EH (cell line): ENCODE results near the gene STAT5A.
A peak's percentile ranks its signal among the peaks of the same experiment; 100 is the strongest.
"Not testable (repeated sequence)": the region's sequence is repeated elsewhere in the genome, so short reads cannot be mapped to it uniquely, and the experiment has no call there.

Experiments
- DNase-seq: peaks from one replicate; pipeline ENCODE4 v3.0.0-alpha.2; 2015; ENCODE audit warnings: low read depth

STAT5A gene

DNA sequence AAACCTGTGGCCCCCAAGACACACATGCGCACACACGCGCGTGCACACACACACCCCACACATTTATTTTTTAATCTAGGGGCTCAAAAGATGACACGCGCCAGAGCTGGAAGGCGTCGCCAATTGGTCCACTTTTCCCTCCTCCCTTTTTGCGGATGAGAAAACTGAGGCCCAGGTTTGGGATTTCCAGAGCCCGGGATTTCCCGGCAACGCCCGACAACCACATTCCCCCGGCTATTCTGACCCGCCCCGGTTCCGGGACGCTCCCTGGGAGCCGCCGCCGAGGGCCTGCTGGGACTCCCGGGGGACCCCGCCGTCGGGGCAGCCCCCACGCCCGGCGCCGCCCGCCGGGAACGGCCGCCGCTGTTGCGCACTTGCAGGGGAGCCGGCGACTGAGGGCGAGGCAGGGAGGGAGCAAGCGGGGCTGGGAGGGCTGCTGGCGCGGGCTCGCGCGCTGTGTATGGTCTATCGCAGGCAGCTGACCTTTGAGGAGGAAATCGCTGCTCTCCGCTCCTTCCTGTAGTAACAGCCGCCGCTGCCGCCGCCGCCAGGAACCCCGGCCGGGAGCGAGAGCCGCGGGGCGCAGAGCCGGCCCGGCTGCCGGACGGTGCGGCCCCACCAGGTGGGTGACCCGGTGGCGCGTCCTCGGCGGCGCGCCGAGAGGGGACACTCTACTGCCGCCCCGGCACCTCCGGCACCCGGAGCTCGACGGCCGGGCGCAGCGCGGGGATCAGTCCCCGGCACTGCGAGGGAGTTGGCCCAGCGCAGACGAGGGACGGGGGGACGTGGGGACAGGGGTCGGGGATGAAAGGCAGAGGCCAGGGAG lies at the start of gene STAT5A:
STAT5A (plus strand) TSS at position 522 of the 826 bp plus-strand sequence. CDS start 914 bp downstream, outside the sequence.
- DNase-seq = peak; percentile 83

DNA sequence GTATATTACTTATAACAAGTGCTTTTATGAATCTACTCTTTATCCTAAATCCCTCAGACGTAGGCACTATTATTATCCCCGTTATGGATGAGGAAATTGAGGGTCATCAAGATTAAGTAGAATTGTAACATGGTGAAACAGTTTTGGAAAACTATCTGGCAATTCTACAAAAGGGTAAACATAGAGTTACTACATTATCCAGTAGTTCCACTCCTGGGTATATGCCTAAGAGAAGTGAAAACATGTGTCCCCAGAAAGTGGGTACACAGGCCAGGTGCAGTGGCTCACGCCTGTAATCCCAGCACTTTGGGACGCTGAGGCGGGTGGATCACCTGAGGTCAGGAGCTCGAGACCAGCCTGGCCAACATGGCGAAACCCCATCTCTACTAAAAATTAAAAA lies 48.7 kb upstream of the STAT5A start:
- DNase-seq = not testable (repeated sequence)

DNA sequence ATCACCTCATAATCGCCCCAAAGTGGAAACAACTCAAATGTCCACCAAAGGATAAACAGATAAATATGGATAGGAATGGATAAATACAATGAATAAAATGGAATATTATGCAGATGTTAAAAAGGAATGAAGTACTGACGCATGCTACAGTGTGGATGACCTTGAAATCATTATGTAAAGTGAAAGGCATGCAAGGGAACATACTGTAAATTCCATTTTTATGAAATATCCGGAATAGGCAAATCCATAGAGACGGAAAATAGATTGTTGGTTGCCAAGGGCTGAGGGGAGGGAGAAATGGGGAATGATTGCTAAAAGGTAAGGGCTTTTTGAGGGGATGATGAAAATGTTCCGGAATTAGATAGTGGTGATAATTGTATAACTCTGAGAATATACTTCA lies 48.1 kb upstream of the STAT5A start:
- no peak for DNase-seq

DNA sequence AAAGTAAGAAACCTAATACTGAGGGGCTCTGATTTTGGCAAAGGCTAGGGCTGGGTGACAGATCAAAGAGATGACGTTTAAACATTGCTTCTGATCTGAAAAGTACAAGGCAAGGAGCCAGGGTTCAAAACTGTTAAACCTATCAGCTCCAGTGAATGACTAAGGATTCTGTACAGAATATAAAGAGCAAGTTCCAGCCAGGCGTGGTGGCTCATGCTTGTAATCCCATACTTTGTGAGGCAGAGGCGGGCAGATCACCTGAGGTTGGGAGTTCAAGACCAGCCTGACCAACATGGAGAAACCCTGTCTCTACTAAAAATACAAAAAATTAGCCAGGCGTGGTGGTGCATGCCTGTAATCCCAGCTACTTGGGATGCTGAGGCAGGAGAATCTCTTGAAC lies 47.4 kb upstream of the STAT5A start:
- not testable (repeated sequence) for DNase-seq

DNA sequence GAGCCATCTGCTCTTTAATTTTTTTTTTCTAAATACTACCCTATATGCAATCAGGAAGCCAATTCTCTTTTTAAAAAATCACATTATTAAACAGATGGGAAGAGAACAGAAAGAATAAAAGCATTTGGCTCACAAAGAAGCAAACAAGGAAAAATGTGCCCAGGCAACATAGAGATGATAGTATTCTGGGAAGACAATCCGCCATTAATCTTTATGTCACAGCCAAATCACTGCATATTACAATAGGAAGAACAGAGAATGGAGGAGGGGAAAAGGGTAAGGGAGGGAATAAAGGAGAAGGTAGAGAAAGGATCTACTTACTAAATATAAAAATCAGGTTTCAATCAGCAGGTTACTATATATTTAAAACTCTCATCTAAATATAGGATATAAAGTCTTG lies 46.4 kb upstream of the STAT5A start:
- DNase-seq = no peak

DNA sequence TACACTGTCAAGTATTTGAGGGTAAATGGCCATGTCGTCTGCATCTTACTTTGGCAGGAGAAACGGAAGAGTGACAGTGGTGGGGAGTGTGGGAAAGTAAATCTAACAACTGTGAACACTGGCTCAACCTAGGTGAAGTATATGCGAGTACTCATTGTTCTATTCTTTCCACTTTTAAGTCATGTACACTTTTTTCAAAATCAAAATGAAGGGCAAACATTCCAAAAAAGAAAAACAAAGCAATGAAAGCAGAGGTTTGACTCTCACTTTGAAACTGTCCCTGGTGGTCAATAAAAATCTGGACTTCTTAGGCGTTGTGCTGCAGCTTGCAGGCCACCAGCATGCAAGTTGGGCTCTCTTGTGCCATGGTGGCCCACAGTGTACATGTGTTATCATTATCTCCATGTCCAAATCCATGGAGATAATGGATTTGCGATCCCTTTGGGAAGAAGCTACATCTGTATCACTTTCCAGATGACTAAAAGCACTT lies 44.8 kb upstream of the STAT5A start:
- no peak for DNase-seq

DNA sequence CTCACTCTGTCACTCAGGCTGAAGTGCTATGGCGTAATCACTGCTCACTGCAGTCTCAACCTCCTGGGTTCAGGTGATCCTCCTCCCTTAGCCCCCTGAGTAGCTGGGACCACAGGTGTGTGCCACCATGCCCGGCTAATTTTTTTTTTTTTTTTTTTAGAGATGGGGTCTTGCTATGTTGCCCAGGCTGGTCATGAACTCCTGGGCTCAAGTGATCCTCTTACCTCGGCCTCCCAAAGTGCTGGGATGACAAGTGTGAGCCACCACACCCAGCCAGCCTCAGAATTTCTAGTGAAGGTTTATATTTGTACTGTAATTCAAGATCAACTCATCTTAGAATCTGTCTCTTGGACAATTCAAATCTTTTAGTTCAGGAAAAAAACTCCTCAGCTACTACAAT lies 44.2 kb upstream of the STAT5A start:
- not testable (repeated sequence) for DNase-seq

DNA sequence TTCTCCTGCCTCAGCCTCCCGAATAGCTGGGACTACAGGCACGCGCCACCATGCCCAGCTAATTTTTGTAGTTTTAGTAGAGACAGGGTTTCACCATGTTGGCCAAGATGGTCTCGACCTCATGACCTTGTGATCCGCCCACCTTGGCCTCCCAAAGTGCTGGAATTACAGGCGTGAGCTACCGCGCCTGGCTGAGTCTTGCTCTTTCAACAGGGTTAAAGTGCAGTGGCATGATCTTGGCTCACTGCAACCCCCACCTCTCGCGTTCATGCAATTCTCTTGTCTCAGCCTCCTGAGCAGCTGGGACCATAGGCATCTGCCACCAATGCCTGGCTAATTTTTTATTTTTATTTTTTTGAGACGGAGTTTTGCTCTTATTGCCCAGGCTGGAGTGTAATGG lies 43.1 kb upstream of the STAT5A start:
- not testable (repeated sequence) for DNase-seq

DNA sequence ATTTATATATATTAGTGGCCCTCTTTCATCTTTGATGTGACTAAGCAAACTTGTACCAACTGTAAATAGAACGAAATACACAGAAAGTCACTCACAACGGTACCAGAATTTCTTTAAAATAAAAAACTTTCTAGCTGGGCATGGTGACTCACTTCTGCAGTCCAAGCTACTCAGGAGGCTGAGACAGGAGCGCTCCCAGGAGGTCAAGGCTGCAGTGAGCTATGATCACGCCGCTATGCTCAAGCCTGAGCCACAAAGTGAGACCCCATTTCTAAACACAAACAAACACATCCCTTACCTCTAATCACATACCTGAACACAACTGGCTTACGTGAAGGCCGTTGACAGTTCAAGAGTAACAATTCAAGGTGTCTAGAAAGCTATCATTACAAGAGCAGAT lies 41.8 kb upstream of the STAT5A start:
- no peak for DNase-seq

DNA sequence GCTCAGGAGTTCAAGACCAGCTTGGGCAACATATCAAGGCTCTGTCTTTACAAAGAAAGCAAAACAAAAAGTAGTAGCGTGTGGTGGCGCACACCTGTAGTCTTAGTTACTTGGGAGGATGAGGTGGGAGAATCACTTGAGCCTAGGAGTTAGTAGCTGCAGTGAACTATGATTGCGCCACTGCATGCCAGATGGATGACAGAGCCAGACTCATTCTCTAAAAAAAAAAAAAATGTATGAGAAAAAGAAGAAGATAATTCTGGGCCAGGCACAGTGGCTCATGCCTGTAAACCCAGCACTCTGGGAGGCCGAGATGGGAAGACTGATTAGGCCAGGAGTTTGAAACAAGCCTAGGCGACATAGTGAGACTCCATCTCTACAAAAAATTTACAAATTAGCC lies 40.6 kb upstream of the STAT5A start:
- peak; percentile 86 for DNase-seq

DNA sequence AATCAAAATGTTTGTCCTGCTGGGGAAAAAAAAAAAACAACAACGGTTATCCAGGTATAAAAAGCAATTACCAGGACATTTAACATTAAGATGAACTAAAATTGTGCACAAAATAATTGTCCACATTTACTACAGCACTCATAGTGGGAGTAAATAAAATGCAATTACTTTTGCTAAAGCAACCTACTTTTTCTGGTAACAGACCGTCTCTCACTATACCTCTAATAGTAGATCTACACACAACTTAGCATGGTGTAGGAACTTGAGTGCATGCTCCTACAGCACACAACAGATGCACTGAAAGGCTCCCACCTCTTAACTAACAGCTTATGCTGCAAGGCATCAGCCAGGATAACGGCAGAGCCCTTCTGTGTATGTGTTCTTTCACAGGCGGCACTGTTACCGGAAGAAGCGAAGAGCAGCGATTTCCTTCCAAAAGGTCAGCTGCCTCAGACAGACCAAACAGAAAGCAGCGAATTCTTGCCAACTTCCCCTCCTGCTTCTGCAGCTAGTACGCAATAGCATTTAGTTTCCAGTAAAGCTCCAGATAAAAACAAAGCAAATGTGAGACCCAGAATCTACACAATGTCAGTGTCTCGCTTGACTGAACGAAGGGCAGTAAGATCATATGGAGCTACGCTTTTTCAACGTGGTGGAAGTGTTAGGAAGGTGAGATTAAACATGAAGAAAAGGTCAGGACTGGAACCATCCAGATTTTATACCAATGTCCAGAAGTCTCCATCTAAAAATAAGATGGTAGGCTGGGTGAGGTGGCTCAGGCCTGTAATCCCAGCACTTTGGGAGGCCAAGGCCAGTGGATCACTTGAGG lies 39.7 kb upstream of the STAT5A start:
- peak; percentile 70 for DNase-seq

DNA sequence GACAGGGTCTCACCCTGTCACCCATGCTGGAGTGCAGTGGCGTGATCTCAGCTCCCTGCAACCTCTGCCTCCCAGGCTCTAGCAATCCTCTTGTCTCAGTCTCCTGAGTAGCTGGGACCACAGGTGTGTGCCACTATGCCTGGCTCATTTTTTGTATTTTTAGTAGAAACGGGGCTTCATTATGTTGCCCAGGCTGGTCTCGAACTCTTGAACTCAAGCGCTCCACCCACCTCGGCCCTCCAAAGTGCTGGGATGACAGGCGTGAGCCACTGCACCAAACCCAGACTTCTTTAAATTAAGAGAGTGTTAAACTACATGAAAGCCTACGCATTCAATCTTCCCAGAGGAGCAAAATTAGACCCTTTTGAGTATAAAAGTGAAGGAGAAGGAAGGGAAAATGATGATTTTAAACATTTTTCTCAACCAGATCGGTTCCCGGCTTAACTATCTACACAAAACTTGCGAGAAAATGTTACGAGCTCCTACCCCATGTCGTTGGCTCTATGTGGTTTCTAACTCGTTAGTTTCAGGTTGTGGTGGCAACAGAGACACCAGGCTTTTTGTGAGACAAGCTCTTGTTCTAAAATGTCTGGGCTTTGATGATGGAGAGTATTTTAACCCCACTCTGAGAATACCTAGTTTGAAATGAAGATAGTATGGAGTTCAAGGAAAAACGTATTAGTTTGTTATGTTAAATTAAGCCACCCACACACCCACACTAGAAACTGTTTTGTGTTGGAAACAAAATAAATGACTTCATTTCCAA lies 38.4 kb upstream of the STAT5A start:
- DNase-seq = no peak

DNA sequence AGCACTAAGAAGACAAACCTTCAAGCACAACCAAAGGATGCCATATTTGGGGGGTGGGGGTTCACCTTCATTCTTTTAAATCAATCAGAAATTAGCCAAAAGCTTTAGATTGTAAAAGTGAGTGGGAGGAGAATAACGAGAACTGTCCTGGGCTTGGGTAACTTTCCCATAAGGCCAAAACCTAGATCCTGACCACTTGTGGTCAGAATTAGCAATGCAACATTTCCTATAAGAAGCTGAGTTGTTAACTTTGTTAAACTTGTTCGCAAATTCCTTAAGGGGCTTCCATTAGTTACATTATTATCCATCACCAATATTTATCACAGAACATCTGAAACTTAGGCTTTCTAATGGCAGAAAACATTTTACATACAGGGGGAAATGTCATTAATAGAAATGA lies 37.2 kb upstream of the STAT5A start:
- no peak for DNase-seq

DNA sequence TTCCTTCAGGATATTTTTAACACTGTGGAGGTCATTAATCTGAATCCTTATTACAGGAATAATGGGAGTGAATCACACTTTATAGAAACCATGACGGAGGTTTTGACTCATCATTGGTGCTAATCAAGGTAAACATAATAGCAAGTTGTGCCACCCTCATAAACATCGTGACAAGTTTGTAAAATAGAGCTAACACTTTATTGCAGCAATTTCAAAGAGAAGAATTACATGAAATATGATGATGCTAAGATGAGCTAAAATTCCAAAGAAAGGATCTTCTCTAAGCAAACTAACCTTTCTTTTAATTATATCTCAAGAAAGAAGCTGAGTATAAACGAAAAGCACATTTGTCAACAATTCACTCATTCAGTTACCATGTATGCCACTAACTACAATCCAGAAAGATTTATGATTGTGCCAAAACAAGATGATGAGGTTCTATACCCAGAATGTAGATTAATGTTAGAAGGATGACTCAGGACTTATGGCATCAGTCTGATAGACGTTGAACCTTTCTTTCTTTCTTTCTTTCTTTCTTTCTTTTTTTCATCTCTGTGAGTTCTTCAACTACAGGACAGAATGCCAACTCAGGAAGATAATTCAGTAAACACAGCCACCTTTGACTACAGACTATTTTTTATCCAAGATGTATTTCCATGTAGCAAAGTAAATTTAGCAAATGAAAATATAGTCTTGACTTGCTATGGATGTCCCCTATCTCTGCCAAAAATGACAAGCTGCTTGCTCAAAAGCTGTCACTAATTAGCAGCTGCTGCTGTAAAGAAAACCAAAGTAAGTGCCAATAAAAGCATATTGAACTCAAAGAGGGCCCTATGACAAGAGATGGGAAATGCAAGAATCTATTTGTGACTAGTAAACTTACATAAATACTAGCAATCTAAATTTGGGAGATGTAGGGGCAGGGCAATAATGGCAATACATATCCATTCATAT lies 35.4 kb upstream of the STAT5A start:
- DNase-seq = peak; percentile 74

DNA sequence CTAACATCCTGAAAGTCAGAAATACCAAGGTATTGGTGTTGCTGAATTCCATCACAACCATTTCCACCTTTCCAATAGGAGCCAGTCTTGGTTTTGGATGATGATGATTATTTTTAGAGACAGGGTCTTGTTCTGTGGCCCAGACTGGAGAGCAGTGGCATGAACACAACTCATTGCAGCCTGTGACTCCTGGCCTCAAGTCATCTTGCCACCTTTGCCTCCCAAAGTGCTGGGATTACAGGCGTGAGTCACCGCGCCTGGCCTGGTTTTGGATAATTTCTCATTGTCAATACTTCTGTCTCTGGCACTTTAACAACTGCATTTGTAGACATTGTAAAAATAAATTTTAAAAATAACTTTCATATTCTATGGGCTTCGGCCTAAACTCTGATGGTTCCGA lies 34.7 kb upstream of the STAT5A start:
- no peak for DNase-seq

DNA sequence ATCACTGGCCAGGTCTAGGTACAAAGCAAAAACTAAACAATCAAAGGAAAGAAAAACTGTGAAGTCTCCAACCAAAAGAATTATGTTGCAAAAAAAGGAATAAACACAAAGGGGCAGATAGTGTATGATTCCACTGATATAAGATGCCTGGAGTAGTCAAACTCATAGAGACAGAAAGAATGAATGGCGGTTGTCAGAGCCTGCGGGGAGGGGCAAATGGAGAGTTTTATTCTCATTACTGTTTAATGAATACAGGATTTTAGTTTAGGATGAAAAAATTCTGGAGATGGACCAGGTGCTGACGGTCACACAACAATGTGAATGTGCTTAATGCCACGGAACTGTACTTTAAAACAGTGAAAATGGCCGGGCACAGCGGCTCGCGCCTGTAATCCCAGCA lies 32.9 kb upstream of the STAT5A start:
- no peak for DNase-seq

DNA sequence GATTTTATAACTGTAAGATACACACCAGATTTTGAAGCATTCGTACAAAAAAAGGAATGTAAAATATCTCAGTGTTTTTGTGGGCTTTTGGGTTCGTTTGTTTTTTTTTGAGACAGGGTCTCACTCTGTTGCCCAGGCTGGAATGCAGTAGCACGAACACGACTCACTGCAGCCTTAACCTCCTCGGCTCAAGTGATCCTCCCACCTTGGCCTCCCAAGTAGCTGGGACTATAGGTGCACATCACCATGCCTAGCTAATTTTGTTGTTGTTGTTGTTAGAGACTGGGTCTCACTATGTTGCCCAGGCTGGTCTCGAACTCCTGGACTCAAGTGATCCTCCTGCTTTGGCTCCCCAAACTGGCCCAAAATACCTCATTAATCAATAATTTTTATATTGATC lies 28.0 kb upstream of the STAT5A start:
- no peak for DNase-seq

DNA sequence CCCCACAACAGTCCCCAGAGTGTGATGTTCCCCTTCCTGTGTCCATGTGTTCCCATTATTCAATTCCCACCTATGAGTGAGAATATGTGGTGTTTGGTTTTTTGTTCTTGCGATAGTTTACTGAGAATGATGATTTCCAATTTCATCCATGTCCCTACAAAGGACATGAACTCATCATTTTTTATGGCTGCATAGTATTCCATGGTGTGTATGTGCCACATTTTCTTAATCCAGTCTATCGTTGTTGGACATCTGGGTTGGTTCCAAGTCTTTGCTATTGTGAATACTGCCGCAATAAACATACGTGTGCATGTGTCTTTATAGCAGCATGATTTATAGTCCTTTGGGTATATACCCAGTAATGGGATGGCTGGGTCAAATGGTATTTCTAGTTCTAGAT lies 23.9 kb upstream of the STAT5A start:
- DNase-seq = not testable (repeated sequence)

DNA sequence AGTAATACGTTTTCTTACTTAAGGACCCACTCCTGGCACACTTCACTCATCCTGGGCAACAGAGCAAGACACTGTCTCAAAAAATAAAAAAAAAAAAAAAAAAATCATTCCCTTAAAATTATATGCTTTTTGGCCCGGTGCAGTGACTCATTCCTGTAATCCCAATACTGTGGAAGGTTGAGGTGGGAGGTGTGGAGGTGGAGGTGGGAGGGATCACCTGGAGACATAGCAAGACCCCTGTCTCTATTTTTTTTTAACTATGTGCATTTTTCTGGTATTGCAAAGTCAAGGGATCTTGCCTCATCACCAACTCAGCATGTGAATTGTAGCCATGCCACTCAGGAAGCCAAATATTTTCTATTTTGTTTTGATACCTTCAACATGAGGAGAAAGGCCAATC lies 21.8 kb upstream of the STAT5A start:
- no peak for DNase-seq

DNA sequence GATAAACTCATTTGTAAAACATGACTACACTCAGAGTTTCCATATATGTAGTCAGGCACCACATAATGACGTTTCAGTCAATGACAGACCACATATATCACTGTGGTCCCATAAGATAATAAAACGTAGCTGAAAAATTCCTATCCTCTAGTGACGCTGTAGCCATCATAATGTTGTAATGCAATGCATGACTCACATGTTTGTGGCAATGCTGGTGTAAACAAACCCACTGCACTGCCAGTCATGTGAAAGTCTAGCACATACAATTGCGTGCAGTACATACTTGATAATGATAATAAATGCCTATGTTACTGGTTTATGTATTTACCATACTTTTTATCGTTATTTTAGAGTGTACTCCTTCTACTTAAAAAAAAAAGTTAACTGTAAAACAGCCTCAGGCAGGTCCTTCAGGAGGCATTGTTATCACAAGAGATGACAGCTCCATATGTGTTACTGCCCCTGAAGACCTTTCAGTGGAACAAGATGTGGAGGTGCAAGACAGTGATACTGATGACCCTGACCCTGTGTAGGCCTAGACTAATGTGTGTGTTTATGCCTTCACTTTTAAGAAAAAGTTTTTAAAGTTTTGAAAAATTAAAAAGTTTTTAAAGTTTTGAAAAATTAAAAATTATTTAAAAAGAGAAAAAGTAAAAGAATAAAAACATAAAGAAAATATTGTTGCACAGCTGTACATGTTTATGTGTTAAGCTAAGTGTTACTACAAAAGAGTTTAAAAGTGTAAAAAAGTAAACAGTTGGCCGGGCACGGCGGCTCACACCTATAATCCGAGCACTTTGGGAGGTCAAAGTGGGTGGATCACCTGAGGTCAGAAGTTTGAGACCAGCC lies 21.2 kb upstream of the STAT5A start:
- DNase-seq = peak; percentile 90
